Activated CD4-positive, alpha-beta T cell treated with anti-CD3 and anti-CD28 coated beads for 1 hour (primary cell): ENCODE results near the gene NRDC.
"Not testable (repeated sequence)": the region's sequence is repeated elsewhere in the genome, so short reads cannot be mapped to it uniquely, and the experiment has no call there.

ENCODE experiments used
- DNase-seq: peaks from one replicate; pipeline ENCODE4 v3.0.0-alpha.2; 2020

NRDC gene

GRCh38 chr1:51877434-51878307 lies 856 bp downstream of the NRDC start:
- no peak for DNase-seq

- DNase-seq, result no peak
These were observed 2.7 kb downstream of the NRDC start for GRCh38 chr1:51875836-51876235.

GRCh38 chr1:51875291-51875772 lies 3.2 kb downstream of the NRDC start:
- DNase-seq, result no peak

- DNase-seq, result not testable (repeated sequence)
These were observed 5.3 kb downstream of the NRDC start for GRCh38 chr1:51873270-51873669.

- DNase-seq, result no peak
These were observed 7.1 kb downstream of the NRDC start for GRCh38 chr1:51871351-51871975.

GRCh38 chr1:51870603-51871350 lies 7.8 kb downstream of the NRDC start:
- no peak for DNase-seq

GRCh38 chr1:51867479-51868232 lies 10.9 kb downstream of the NRDC start:
- DNase-seq, result no peak

- no peak for DNase-seq
These were observed 15.1 kb downstream of the NRDC start for GRCh38 chr1:51863384-51863783.

- DNase-seq, result no peak
These were observed 16.9 kb downstream of the NRDC start for GRCh38 chr1:51861669-51862068.

GRCh38 chr1:51859735-51860134 lies 18.8 kb downstream of the NRDC start:
- DNase-seq, result no peak

GRCh38 chr1:51859333-51859732 lies 19.2 kb downstream of the NRDC start:
- no peak for DNase-seq

GRCh38 chr1:51858892-51859291 lies 19.6 kb downstream of the NRDC start:
- no peak for DNase-seq

GRCh38 chr1:51856745-51857144 lies 21.8 kb downstream of the NRDC start:
- DNase-seq, result no peak

GRCh38 chr1:51855624-51856023 lies 22.9 kb downstream of the NRDC start:
- DNase-seq, result no peak

GRCh38 chr1:51853360-51853759 lies 25.2 kb downstream of the NRDC start:
- no peak for DNase-seq

- no peak for DNase-seq
These were observed 26.6 kb downstream of the NRDC start for GRCh38 chr1:51851882-51852396.

- no peak for DNase-seq
These were observed 27.9 kb downstream of the NRDC start for GRCh38 chr1:51850420-51851223.

GRCh38 chr1:51847294-51847920 lies 31.1 kb downstream of the NRDC start:
- no peak for DNase-seq

GRCh38 chr1:51843948-51844347 lies 34.6 kb downstream of the NRDC start:
- no peak for DNase-seq

GRCh38 chr1:51842261-51842660 lies 36.3 kb downstream of the NRDC start:
- DNase-seq, result no peak
